Nephron progenitor cell (in vitro differentiated cells): ENCODE data around the gene ZNF606.

Source experiments
- DNase-seq: peaks from one replicate; pipeline ENCODE4 v3.0.0; 2021
- H3K27ac Mint-ChIP-seq: 2 replicates; pipeline ENCODE4 v1.8.0; 2021; ENCODE audit warnings: mild to moderate bottlenecking, moderate library complexity, mixed read lengths
- H3K27me3 Mint-ChIP-seq: 2 replicates; pipeline ENCODE4 v1.8.0; 2021; ENCODE audit warnings: mild to moderate bottlenecking, low read depth, mixed read lengths; ENCODE audit not compliant: poor library complexity
- H3K36me3 Mint-ChIP-seq: 2 replicates; pipeline ENCODE4 v1.8.0; 2021; ENCODE audit warnings: low read depth, mixed read lengths
- H3K4me1 Mint-ChIP-seq: 2 replicates; pipeline ENCODE4 v1.8.0; 2021; ENCODE audit warnings: mixed read lengths
- H3K4me3 Mint-ChIP-seq: 2 replicates; pipeline ENCODE4 v1.8.0; 2021; ENCODE audit warnings: mild to moderate bottlenecking, moderate library complexity, mixed read lengths
- H3K9me3 Mint-ChIP-seq: 2 replicates; pipeline ENCODE4 v1.8.0; 2021; ENCODE audit warnings: mild to moderate bottlenecking, moderate library complexity, mixed read lengths
- CTCF ChIP-seq: fragments of 200-600 bp; sonication (generic); IDR thresholded peaks from 2 replicates; pipeline ENCODE4 v1.5.0; 2021; ENCODE audit warnings: antibody characterized with exemption

ZNF606 gene

GRCh38 chr19:58022283-58022660 is 19.7 kb upstream of the ZNF606 start:
- no peak overlapping the region for H3K27ac Mint-ChIP-seq
- no peaks in the 10 kb centered on the region for H3K4me1 Mint-ChIP-seq
- peaks cover 95% of the 10 kb centered on the region for H3K9me3 Mint-ChIP-seq
- no peak for DNase-seq
- TF ChIP-seq CTCF, result no peak
- H3K36me3 Mint-ChIP-seq, result peaks cover 6% of the 10 kb centered on the region
- peaks cover under 1% of the 10 kb centered on the region for H3K27me3 Mint-ChIP-seq
- no peak overlapping the region for H3K4me3 Mint-ChIP-seq

- TF ChIP-seq CTCF, result no peak
- no peak overlapping the region for H3K4me3 Mint-ChIP-seq
- peaks cover 3% of the 10 kb centered on the region for H3K27me3 Mint-ChIP-seq
- peaks cover 95% of the 10 kb centered on the region for H3K9me3 Mint-ChIP-seq
- H3K4me1 Mint-ChIP-seq, result no peaks in the 10 kb centered on the region
- peaks cover 10% of the 10 kb centered on the region for H3K36me3 Mint-ChIP-seq
- DNase-seq, result no peak
- no peak overlapping the region for H3K27ac Mint-ChIP-seq
Measured at GRCh38 chr19:58021541-58022282, 19.1 kb upstream of the ZNF606 start.

- Mint-ChIP-seq H3K9me3 (peaks cover 94% of the 10 kb centered on the region), H3K4me3 (no peak overlapping the region), H3K27ac (no peak overlapping the region), H3K27me3 (peaks cover 3% of the 10 kb centered on the region), H3K4me1 (no peaks in the 10 kb centered on the region), H3K36me3 (peaks cover 15% of the 10 kb centered on the region)
- no peak for DNase-seq
- TF ChIP-seq CTCF, result no peak
Measured at GRCh38 chr19:58020129-58020528, 17.5 kb upstream of the ZNF606 start.

GRCh38 chr19:58014141-58014540 is 11.5 kb upstream of the ZNF606 start:
- no peak overlapping the region for H3K27ac Mint-ChIP-seq
- no peaks in the 10 kb centered on the region for H3K4me1 Mint-ChIP-seq
- no peak for DNase-seq
- peaks cover 90% of the 10 kb centered on the region for H3K9me3 Mint-ChIP-seq
- H3K36me3 Mint-ChIP-seq, result peaks cover 52% of the 10 kb centered on the region
- peaks cover 3% of the 10 kb centered on the region for H3K27me3 Mint-ChIP-seq
- H3K4me3 Mint-ChIP-seq, result no peak overlapping the region
- no peak for TF ChIP-seq CTCF

- H3K9me3 Mint-ChIP-seq, result peaks cover 95% of the 10 kb centered on the region
- H3K27me3 Mint-ChIP-seq, result no peaks in the 10 kb centered on the region
- H3K27ac Mint-ChIP-seq, result no peak overlapping the region
- DNase-seq, result no peak
- H3K36me3 Mint-ChIP-seq, result peaks cover 79% of the 10 kb centered on the region
- no peak for TF ChIP-seq CTCF
- H3K4me3 Mint-ChIP-seq, result no peak overlapping the region
- no peaks in the 10 kb centered on the region for H3K4me1 Mint-ChIP-seq
Measured at GRCh38 chr19:58010507-58010906, 7.9 kb upstream of the ZNF606 start.

- Mint-ChIP-seq H3K4me1 (peaks cover under 1% of the 10 kb centered on the region), H3K36me3 (peaks cover 86% of the 10 kb centered on the region), H3K9me3 (peaks cover 95% of the 10 kb centered on the region), H3K4me3 (no peak overlapping the region), H3K27me3 (peaks cover under 1% of the 10 kb centered on the region), H3K27ac (no peak overlapping the region)
- TF ChIP-seq CTCF, result no peak
- DNase-seq, result no peak
Measured at GRCh38 chr19:58009666-58010301, 7.2 kb upstream of the ZNF606 start.
